Measurements from ENCODE around the gene KIF7. TPM values are rescaled to one million over a fixed set of nuclear protein-coding genes. Genes with fewer than 3 reads are reported as not detected.
A peak's percentile ranks its signal among the peaks of the same experiment; 100 is the strongest.

KIF7 gene
- total and polyA plus RNA-seq, 8 donors: 1.7 to 13.9 (median 3.0) TPM; not detected in 1

DNA sequence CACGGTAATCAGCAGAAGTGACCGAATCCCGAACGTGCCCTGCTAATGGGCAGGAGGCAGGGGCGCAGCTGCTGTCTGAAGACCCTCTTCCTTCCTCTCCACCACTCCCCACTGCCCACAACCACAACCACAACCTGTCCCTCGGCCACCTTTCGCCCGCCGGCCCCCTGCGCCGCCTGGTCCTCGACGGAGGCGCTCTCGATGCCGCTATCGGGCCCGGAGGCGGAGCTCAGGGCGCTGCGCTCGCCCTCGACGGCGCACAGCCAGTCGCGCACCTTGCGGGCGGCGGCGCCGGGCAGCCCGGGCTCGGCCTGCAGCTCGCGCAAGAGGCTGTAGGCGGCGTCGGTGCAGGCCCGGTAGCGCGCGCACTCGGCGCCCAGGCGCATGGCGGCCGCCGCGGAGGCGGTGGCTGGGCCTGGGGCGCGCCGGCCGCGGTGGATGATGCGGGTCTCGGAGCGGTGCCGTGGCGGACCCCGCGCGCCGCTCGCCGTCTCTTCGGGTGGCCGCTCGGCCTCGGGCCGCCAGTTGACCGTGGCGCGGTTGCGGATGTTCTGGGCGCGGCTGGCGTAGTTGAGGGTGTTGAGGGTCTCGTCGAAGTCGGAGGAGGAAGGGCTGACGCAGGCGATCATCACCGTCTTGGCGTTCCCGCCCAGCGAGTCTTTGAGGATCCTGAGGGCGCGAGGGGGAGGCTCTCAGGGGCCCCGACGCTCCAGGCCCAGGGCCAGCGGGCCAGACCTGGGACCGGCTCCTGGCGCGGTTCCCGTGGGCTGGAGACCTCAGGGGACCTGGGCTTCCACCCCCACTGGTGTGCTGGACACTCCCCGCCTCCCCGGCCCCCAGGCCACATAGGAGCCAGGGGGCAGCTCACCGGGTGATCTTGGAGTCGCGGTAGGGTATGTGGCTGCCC lies 6.9 kb downstream of the KIF7 start:
- H3K36me3 ChIP-seq: peaks cover 0 to 29% (median 5%) of the 10 kb centered on the region in 4 donors
- H3K4me3 ChIP-seq: no peak overlapping the region
- no peak for DNase-seq
- H3K4me1 ChIP-seq: peaks cover 0 to 9% (median 7%) of the 10 kb centered on the region in 4 donors
- H3K27ac ChIP-seq: no peak overlapping the region
- 77 to 88% (median 81%) methylated on average over 44 to 102 of the region's 102 CpGs for WGBS, 5 donors
- TF ChIP-seq CTCF (IDR thresholded peaks at IDR 0.05): no peak
- TF ChIP-seq POLR2AphosphoS5 (IDR thresholded peaks at IDR 0.05): no peak
- no peak for TF ChIP-seq EP300 (IDR thresholded peaks at IDR 0.05)
- TF ChIP-seq POLR2A (IDR thresholded peaks at IDR 0.05): no peak
- intact Hi-C loops (cut with DNase I; ENCODE audit: low total_unique reads): loop anchor here (10.0 kb wide), 1 partner anchor 96 kb away; no protein-coding TSS in a partner anchor
- no peaks in the 10 kb centered on the region for H3K27me3 ChIP-seq
- no peaks in the 10 kb centered on the region for H3K9me3 ChIP-seq

- DNase-seq: peak; percentile 86 to 88
- peaks cover 0 to 36% (median 5%) of the 10 kb centered on the region in 4 donors for H3K36me3 ChIP-seq
- peaks cover 0 to 9% (median 7%) of the 10 kb centered on the region in 4 donors for H3K4me1 ChIP-seq
- H3K27ac ChIP-seq: no peak overlapping the region
- H3K4me3 ChIP-seq: no peak overlapping the region
- intact Hi-C loops (cut with DNase I; ENCODE audit: low total_unique reads): loop anchor here (10.0 kb wide), 1 partner anchor 97 kb away; no protein-coding TSS in a partner anchor
- WGBS, 5 donors: 46 to 61% (median 51%) methylated on average over 19 to 25 of the region's 25 CpGs
- TF ChIP-seq POLR2AphosphoS5 (IDR thresholded peaks at IDR 0.05): peak in 1 of 3 donors; percentile 9
- TF ChIP-seq CTCF (IDR thresholded peaks at IDR 0.05): peak in 5 of 7 experiments; percentile 78 to 86 (median 83)
- no peak for TF ChIP-seq POLR2A (IDR thresholded peaks at IDR 0.05)
- H3K9me3 ChIP-seq: no peaks in the 10 kb centered on the region
- H3K27me3 ChIP-seq: no peaks in the 10 kb centered on the region
Measured at GRCh38 chr15:89647191-89647851, 7.9 kb downstream of the KIF7 start.

- 72 to 81% (median 76%) methylated on average over 19 to 22 of the region's 22 CpGs for WGBS, 5 donors
- Histone ChIP-seq H3K4me3 (no peak overlapping the region), H3K27ac (no peak overlapping the region), H3K9me3 (no peaks in the 10 kb centered on the region), H3K36me3 (peaks cover 0 to 43% (median 11%) of the 10 kb centered on the region in 4 donors), H3K4me1 (peaks cover 0 to 9% (median 7%) of the 10 kb centered on the region in 4 donors), H3K27me3 (no peaks in the 10 kb centered on the region)
- intact Hi-C loops (cut with DNase I; ENCODE audit: low total_unique reads): loop anchor here (10.0 kb wide), 1 partner anchor 98 kb away; no protein-coding TSS in a partner anchor
- TF ChIP-seq CTCF (IDR thresholded peaks at IDR 0.05) (no peak), POLR2A (IDR thresholded peaks at IDR 0.05) (no peak), EP300 (IDR thresholded peaks at IDR 0.05) (no peak), POLR2AphosphoS5 (IDR thresholded peaks at IDR 0.05) (no peak)
- no peak for DNase-seq
Measured at GRCh38 chr15:89646416-89647141, 8.7 kb downstream of the KIF7 start.

- TF ChIP-seq POLR2AphosphoS5 (IDR thresholded peaks at IDR 0.05) (no peak), CTCF (IDR thresholded peaks at IDR 0.05) (no peak), POLR2A (IDR thresholded peaks at IDR 0.05) (no peak), EP300 (IDR thresholded peaks at IDR 0.05) (no peak)
- peaks cover 0 to 9% (median 7%) of the 10 kb centered on the region in 4 donors for H3K4me1 ChIP-seq
- H3K27me3 ChIP-seq: no peaks in the 10 kb centered on the region
- DNase-seq: no peak
- intact Hi-C loops (cut with DNase I; ENCODE audit: low total_unique reads): loop anchor here (10.0 kb wide), 1 partner anchor 99 kb away; no protein-coding TSS in a partner anchor
- H3K4me3 ChIP-seq: no peak overlapping the region
- no peaks in the 10 kb centered on the region for H3K9me3 ChIP-seq
- H3K36me3 ChIP-seq: peaks cover 0 to 48% (median 15%) of the 10 kb centered on the region in 4 donors
- no peak overlapping the region for H3K27ac ChIP-seq
- WGBS, 5 donors: 89 to 97% (median 93%) methylated on average over 3 to 8 of the region's 8 CpGs
Measured at GRCh38 chr15:89645680-89646079, 9.6 kb downstream of the KIF7 start.

Measured in stomach (tissue), 9 donors.